HG03064 (cell line): ENCODE measurements around the gene TCF3.

Experiments
- ATAC-seq: cut with Tn5 transposase; IDR thresholded peaks from one replicate; pipeline ENCODE4 v1.9.1; 2021; ENCODE audit warnings: low read depth; ENCODE audit not compliant: unreplicated experiment

The TCF3 gene

DNA sequence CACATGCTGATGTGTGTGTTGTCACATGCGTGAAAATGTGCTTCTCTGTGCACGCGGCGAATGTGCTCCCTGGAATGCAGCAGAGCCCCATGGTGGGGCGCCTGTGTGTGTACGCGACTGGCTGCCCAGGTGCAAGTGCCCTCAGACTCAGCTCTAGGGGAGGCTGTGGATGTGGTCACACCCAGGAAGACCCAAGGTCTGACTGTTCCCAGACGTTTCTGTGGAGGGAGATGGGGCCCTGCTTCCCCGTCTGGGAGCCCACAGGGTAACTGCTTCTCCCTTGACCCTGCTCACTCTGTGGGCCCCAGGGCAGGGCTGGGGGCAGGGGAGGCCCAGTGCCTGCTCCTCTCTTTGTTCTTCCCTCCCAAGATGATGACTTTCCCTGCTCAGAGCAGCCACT is 39.3 kb downstream of the TCF3 start:
- no peak for ATAC-seq

DNA sequence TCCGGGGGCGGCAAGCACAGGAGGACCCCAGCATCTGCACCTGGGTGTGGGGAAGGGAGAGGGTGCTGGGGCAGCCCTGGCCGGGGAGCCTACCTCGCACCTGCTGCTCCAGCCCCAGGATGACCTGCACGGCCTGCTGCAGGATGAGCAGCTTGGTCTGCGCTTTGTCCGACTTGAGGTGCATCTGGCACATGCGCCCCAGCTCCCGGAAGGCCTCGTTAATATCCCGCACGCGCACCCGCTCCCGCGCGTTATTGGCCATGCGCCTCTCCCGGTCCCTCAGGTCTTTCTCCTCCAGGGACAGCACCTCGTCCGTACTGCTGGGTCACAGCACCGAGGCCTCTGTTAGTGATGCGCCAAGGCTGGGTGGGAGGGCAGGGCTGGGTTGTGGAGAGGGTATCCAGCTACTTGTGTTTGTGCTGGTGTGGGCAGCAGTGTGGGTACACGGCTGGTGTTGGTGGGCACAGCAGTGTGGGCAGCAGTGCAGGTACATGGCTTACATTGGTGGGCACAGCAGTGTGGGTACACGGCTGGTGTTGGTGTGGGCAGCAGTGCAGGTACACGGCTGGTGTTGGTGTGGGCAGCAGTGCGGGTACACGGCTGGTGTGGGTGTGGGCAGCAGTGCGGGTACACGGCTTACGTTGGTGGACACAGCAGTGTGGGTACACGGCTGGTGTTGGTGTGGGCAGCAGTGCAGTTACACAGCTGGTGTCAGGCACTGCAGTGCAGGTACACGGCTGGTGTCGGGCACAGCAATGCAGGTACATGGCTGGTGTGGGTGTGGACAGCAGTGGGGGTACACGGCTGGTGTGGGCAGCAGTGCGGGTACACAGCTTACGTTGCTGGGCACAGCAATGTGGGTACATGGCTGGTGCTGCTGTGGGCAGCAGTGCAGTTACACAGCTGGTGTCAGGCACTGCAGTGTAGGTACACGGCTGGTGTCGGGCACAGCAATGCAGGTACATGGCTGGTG is 40.0 kb downstream of the TCF3 start:
- no peak for ATAC-seq

GRCh38 chr19:1611353-1611752 is 41.1 kb downstream of the TCF3 start:
- no peak for ATAC-seq

- no peak for ATAC-seq
Measured at GRCh38 chr19:1610579-1610978, 41.8 kb downstream of the TCF3 start.

GRCh38 chr19:1609680-1610474 is 42.5 kb downstream of the TCF3 start:
- ATAC-seq = no peak

DNA sequence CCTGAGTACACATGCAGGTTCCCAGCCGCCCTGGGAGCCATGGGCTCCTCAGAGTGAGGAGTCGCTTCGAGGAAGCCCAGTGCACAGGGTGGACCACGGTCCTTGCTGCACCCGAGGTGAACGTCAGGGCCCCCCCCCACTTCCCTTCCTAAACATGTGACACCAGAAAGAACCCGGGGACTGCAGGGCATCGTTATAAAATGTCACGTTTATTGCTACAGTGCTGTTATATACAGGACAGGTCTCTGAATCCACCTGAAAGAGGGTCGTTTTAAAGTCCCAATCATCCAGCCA is 43.4 kb downstream of the TCF3 start:
- no peak for ATAC-seq

DNA sequence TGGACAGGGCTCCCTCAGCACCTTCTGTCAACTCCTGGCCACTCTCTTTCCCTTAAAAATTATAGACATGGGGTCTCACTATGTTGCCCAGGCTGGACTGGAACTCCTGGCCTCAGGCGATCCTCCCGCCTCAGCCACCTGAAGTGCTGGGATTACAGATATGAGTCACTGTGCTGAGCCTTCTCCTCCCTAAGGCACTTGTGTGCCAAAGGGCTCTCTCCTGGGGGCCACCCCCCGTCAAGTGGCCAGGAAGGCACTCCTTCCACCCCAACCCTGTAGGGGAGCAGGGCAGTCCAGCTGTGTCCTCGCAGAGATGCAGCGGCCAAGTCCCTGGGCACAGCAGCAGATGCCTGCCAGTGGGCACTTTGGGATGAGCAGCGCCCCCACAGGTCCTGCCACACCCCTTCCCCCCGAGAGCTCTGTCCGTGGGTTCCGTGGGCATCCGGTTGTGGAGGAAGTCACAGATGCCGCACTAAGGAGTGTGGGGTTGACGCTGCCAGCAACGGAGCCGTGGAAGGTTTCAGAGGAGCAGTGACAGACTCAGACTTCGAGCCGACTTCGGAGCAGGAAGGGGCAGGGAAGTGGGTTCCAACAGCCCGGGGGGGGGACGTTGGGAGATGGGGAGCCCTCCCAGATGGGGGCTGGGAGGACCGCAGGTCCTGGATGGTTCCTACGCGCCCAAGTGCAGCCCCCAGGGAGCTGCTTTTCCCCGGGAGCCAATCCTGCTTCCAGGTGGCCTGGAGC is 43.9 kb downstream of the TCF3 start:
- ATAC-seq = no peak

DNA sequence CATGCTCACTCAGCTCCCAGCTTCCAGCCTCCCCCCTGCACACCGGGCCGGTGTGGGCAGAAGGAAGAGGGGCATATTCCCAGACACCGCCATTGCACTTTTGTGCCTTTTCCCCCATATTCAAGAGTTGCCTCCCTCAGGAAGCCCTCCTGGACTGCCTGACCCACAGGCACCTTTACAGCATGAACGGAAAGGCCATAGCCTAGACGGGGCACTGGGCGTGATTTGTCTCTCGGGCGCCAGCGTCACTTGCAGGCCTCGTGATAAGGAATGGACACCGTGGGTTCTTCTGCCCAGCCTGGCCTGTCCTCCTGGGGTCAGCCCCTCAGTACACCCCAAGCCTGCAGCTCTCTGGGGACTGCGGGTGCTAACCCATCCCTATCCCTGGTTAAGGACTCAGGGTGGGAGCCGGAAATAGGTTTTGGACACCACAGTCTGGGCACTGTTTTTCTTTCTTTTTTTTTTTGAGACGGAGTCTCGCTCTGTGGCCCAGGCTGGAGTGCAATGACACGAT is 46.2 kb downstream of the TCF3 start:
- ATAC-seq = no peak

DNA sequence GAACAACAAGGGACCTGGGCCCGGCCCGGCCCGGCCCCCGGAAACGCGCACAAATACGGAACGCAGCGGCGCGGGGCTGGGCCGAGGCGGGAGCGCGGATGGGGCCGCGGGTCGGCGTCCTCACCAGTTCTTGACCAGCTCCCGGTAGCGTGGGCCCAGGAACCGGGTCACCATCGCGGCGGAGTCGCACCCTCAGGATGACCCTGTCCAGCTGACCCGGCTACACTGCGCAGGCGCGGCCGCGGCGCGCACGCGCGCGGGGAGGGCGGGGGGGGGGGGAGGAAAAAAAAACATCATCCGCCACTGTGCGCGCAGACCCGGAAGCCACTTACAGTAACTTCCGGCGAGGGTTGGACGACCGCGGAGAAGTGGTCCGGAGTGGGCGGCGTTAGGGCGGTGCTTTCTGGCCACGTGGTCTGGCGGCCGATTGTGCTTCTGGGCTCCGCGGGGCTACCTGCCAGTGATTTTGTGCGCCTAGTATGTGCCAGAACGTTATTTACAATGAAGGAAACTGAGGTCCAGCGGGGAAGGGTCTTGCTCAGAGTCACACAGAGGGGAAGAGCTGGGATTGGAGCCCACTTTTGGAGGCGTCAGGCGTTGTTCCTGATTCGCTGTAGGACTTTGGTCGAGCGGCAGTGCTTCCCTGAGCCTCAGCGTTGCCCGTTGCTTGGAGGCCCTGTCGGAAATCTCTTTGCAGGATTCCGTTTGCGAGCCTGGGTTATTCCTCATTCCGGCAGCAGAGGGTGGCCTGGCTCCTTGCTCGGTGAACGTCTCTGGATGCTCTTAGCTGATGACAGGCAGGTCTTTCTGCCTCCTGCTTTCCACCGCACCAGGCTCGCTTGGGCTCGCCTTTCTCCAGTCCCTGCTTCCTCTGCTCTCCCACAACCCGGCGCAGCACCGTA is 46.9 kb downstream of the TCF3 start, which contains the start of gene UQCR11:
Gene UQCR11 (minus strand): TSS at position 227 of the 902 bp plus-strand sequence. CDS start 53 bp downstream, at position 174.
- ATAC-seq = peak; percentile 66

GRCh38 chr19:1602091-1602707 is 50.2 kb downstream of the TCF3 start:
- ATAC-seq = no peak

GRCh38 chr19:1601613-1602064 is 50.8 kb downstream of the TCF3 start:
- no peak for ATAC-seq

DNA sequence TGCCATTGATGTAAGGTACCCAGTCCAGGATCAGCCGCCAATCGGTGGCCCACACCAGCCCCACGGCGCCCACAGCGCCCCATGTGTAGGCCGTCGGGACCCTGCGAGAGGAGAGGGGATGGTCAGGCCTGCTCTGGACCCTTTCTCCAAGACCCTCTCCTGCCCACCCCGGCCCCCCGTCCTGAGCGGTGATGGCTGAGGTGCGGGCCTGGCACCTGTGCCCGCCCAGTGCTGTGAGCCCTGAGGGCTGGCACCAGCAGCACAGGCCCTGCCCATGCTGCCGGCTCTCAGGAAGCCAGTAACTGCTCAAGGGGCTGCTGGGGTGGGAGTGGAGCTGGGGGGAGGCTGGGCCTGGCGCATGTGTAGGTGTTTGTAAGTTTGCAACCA is 53.0 kb downstream of the TCF3 start:
- ATAC-seq = no peak

DNA sequence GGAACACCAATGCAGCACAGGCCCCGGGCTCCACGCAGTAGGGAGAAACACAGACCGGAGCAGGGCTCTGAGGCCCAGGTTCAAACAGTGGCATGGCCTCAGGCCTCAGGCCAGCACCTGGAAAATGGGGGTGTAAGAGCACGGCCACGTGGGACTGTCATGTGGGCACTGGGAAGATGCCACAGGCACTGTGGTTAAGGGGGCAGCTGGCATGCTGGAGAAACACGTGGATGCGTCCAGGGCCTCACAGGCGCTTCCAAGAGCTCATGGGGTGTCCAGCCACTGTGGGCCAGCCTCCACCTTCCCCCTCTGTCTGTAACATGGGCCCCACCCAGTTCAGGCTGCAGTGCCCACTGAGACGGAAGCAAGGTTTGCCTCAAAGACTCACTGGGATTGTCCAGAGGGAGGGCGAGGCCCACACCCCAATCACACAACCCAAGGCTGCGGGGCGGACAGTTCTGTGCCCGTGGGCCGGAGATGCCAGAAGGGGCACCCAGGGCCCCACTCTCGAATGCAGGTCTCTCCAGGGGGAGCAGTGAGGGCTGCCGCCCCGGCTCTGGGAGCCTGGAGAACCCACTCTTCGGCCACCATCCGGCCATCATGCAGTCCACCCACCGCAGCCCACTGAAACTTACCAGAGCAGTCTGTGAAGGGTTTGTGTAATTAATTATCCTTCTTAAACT is 53.5 kb downstream of the TCF3 start:
- no peak for ATAC-seq

- no peak for ATAC-seq
Measured at GRCh38 chr19:1593501-1593772, 59.0 kb downstream of the TCF3 start.

DNA sequence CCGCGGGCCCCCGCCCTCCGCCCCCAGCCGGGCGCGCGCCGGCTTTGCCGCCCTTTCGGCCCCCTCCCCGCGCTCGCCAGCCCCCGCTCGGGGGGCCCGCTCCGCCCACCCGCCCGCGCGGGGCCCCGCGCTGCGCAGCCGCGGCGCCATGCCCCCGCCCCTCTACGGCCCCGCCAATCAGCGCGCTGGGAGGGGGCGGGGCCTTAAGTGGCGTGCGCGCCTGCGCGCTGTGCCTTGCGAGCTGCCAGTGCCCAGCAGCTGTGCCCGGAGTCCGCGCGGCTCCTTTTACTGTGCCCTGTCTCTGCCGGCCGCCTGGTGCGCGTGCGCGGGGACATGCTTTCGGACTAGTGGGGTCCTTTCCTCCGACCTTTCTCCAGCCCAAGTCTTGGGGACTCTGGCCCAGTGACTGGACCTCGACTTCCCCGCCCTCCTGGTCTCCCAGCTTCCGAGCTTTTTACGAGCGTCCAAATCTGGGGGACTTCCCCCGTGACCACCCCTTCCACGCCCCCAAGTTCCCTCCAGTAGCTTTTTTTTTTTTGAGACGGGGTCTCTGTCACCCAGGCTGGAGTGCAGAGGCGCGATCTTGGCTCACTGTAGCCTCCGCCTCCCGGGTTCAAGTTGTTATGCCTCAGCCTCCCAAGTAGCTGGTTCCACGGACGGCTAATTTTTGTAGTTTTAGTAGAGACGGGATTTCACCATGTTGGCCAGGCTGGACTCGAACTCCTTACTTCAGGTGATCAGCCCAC is 59.5 kb downstream of the TCF3 start, which contains the start of gene MBD3:
Gene MBD3 (minus strand): TSS at position 111 of the 746 bp plus-strand sequence. CDS start 234 bp downstream, outside the sequence.
- peak; percentile 39 for ATAC-seq

- peak; percentile 42 for ATAC-seq
Measured at GRCh38 chr19:1592024-1592754, 60.2 kb downstream of the TCF3 start.

- ATAC-seq = no peak
Measured at GRCh38 chr19:1591421-1592023, 60.9 kb downstream of the TCF3 start.
